GM20000 (cell line): Measurements from ENCODE around the gene EFCAB3.

Experiments used
- DNase-seq: peaks from one replicate; pipeline ENCODE4 v3.0.0; 2012; ENCODE audit warnings: low spot score
- CTCF ChIP-seq: IDR thresholded peaks from 2 replicates; pipeline ENCODE4 v1.5.1; 2012; ENCODE audit warnings: mild to moderate bottlenecking, control low read depth; ENCODE audit errors: extremely low read depth, missing control alignments

Gene EFCAB3

GRCh38 chr17:62380253-62380652 is at the start of gene EFCAB3:
Gene EFCAB3 (plus strand): TSS chr17:62380553. CDS start chr17:62382980, 2,427 bp downstream.
- no peak for TF ChIP-seq CTCF
- no peak for DNase-seq

GRCh38 chr17:62336527-62336926 is 43.8 kb upstream of the EFCAB3 start:
- no peak for TF ChIP-seq CTCF
- no peak for DNase-seq

DNA sequence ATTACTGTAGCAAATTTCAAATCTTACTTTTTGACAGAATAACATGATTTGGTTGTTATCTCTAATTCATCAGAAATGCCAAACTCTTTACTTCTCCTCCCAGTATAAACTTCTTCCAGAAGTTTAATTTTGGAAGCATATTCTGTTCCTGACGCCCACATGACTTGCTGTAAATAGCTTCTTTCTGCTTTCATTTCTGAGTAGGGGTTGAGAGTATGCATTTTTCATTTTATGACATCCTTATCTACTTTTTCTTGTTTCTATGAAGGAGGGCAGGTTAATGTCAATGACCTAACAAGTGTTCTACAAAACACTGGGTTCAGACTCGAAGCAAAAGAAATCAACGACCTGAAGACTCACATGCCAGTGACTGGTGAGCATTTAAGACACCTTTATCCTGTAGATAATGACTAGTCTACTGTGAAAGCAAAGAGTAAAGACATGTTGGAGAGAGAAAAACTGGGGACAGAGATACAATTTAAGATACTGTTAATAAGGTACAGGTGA is 36.5 kb upstream of the EFCAB3 start:
- TF ChIP-seq CTCF: no peak

GRCh38 chr17:62351176-62351575 is 29.2 kb upstream of the EFCAB3 start:
- TF ChIP-seq CTCF: no peak
- DNase-seq: no peak

More for the DNA sequence above, 36.5 kb upstream of the EFCAB3 start:
- DNase-seq: no peak

DNA sequence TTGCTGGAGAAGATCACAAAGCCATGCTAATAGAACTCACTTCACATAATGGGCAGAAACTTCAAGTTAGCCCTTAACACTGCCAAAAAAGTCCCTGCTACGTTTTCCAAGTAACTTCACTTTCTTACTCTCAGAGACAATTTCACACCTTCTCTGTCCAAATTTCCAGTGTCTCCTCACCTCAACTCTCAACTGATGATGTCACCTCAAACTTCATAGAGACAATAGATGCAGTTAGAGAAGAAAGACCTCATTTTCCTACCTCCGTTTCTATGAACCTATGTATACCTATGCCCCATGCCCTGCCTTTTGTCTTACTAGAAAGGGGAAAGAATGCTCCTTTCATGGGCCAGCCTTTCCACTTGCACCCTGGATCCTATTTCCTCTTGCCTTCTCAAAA is 14.2 kb upstream of the EFCAB3 start:
- no peak for DNase-seq
- no peak for TF ChIP-seq CTCF

DNA sequence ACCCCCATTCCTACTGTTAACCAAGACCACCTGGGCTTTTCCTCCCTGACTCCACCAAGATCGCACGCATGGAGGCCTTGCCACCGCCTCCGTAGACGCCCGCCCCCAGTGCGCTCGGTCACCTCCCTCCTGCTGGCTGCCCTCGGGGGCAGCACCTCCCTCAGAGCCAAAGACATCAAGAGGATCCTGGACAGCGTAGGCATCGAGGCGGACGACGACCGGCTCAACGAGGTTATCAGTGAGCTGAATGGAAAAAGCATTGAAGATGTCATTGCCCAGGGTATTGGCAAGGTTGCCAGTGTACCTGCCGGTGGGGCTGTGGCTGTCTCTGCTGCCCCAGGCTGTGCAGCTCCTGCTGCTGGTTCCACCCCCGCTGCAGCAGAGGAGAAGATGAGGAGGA is 1.2 kb downstream of the EFCAB3 start:
- no peak for DNase-seq
- no peak for TF ChIP-seq CTCF

DNA sequence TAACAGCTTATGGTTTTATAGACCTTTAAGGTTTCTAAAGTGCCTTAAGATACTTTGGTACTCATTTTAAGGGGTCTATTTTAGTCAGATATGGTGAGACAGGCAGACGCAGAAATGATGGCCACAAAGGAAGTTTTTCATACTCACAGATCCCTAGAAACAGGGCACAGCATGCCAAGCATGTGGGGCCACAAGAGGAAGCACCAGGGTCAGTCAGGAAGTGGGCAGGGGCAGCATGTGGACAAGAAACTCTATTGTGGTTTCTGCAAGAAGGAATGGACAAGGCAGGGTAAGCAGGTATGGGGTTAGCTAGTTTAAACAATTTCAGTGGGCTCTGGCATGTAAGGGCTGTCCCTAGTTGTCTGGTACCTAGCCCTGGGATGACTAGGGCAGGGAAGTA is 8.5 kb downstream of the EFCAB3 start:
- TF ChIP-seq CTCF: no peak
- no peak for DNase-seq
